Fibroblast of mammary gland (primary cell): ENCODE results near the gene PCDHGA5.
A peak's percentile ranks its signal among the peaks of the same experiment; 100 is the strongest.

Source experiments
- DNase-seq: peaks from one replicate; pipeline ENCODE4 v3.0.0-alpha.2; 2010; ENCODE audit warnings: low read depth
- H3K4me3 ChIP-seq: 2 replicates; pipeline ENCODE4 v1.5.1; 2011; ENCODE audit warnings: low read depth, mild to moderate bottlenecking, low read length, moderate library complexity; ENCODE audit not compliant: control insufficient read depth
- CTCF ChIP-seq: conservative IDR thresholded peaks from 2 replicates; pipeline ENCODE4 v1.5.1; 2011; ENCODE audit warnings: low read depth, low read length, inconsistent platforms; ENCODE audit not compliant: control insufficient read depth, insufficient read depth

Gene PCDHGA5

GRCh38 chr5:141398608-141399007 lies 34.6 kb downstream of the PCDHGA5 start:
- no peak overlapping the region for H3K4me3 ChIP-seq

GRCh38 chr5:141399555-141400258 lies 35.7 kb downstream of the PCDHGA5 start:
- DNase-seq = no peak
- H3K4me3 ChIP-seq = no peak overlapping the region
- TF ChIP-seq CTCF = no peak

More at GRCh38 chr5:141398608-141399007, 34.6 kb downstream of the PCDHGA5 start:
- TF ChIP-seq CTCF = no peak
- no peak for DNase-seq

DNA sequence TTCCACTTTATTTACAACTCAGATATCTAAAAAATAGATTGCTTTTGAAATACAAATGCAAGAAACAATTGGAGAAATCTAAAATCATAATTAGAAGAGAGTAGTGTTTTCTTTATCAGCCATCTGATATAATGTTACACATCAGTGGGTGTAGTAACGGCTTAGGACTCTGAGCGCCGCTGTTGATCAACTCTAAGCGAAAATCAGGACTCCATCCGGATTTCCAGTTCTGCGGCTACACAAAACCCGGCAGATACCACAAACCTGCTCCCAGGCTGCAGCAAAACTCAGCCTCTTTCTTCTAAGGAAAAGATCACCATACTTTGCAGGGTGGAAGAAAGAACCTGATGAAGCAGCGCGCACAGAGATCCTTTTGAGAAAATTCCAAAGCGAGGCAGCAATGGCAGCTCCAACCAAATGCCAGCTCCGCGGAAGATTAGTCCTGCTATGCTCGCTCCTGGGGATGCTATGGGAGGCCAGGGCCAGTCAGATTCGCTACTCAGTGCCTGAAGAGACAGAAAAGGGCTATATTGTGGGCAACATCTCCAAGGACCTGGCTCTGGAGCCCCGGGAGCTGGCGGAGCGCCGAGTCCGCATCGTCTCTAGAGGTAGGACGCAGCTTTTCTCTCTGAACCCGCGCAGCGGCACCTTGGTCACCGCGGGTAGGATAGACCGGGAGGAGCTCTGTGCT lies 38.7 kb downstream of the PCDHGA5 start, which contains the start of gene PCDHGA9:
PCDHGA9 (plus strand) TSS at position 226 of the 691 bp plus-strand sequence; CDS start at position 401, 175 bp downstream.
- DNase-seq = peak; percentile 57
- peak; percentile 60 for TF ChIP-seq CTCF
- H3K4me3 ChIP-seq = peak within 1 kb of the TSS; percentile 37

GRCh38 chr5:141403387-141403786 lies 39.4 kb downstream of the PCDHGA5 start:
- no peak for DNase-seq
- no peak overlapping the region for H3K4me3 ChIP-seq
- TF ChIP-seq CTCF = no peak

- H3K4me3 ChIP-seq = peak within 1 kb of the TSS; percentile 35
- peak; percentile 66 for TF ChIP-seq CTCF
- DNase-seq = peak; percentile 59
Observed at GRCh38 chr5:141407790-141408505, 44.0 kb downstream of the PCDHGA5 start, which contains the start of gene PCDHGB6. TSS of gene PCDHGB6 (plus strand) at chr5:141408021. CDS start at chr5:141408203, 182 bp downstream.

DNA sequence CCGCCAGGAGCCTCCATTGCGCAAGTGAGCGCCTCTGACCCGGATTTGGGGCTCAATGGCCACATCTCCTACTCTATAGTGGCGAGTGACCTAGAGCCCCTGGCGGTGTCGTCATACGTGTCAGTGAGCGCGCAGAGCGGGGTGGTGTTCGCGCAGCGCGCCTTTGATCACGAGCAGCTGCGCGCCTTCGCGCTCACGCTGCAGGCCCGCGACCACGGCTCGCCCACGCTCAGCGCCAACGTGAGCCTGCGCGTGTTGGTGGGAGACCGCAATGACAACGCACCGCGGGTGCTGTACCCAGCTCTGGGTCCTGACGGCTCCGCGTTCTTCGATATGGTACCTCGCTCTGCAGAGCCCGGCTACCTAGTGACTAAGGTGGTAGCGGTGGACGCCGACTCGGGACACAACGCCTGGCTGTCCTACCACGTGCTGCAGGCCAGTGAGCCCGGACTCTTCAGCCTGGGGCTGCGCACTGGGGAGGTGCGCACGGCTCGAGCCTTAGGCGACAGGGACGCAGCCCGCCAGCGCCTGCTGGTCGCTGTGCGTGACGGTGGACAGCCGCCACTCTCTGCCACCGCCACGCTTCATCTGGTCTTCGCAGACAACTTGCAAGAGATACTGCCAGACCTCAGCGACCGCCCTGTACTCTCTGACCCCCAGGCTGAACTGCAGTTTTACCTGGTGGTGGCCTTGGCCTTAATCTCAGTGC lies 45.8 kb downstream of the PCDHGA5 start:
- no peak for TF ChIP-seq CTCF
- no peak for DNase-seq
- H3K4me3 ChIP-seq = no peak overlapping the region
